SH-SY5Y (cell line): ENCODE data around the gene NUDT3.

Source experiments
- GATA2 ChIP-seq: IDR thresholded peaks from 2 replicates; pipeline ENCODE4 v1.6.1; 2011; ENCODE audit warnings: mild to moderate bottlenecking, low read depth, low read length
- GATA3 ChIP-seq: IDR thresholded peaks from 2 replicates; pipeline ENCODE4 v1.6.1; 2011; ENCODE audit warnings: low read depth, mild to moderate bottlenecking, low read length, moderate library complexity

Gene NUDT3

DNA sequence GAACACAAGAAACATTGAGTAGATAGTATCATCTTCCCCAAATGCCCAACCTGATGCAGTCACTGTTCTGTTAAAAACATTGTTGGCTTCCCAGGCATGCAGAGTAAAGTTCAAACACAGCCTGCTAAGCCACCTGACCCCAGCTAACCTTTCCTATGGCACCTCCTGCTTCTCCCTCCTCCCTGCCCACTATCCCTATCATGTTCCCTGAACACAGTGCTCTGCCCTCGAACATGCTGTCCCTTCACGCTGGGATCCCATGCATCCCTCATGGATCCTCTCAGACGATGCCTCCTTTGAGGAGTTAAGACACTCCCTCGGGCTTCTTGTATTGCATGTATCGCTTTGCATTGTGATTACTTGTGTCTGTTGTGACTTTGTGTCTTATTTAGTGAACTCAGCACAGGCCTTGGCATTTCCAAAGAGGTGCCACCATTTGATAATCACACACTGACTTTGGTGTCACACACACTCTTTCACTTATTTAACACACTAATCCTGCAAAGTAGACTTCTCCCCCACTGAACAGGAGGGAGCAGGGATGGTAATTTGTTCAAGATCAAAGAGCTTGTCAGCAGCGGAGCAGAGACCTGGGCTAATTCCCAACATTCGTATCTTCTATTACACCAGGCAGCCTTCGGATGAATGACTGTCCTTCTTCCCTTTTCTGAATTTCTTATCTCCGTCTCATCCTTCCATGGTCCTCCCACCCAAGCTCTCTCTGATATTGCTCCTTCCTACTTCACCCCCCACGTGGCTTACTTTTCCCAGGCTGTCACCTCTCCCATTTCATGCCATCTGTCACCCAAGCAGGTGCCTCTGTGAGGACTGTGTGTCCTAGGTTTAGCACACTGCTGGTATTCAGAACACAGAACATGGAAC, 115.3 kb downstream of the NUDT3 start:
- TF ChIP-seq GATA3 = no peak
- TF ChIP-seq GATA2 = no peak

- TF ChIP-seq GATA2 (no peak), GATA3 (no peak)
Measured at GRCh38 chr6:34276191-34276590, 116.3 kb downstream of the NUDT3 start.

GRCh38 chr6:34275128-34275804, 117.2 kb downstream of the NUDT3 start:
- TF ChIP-seq GATA3 (no peak), GATA2 (no peak)

DNA sequence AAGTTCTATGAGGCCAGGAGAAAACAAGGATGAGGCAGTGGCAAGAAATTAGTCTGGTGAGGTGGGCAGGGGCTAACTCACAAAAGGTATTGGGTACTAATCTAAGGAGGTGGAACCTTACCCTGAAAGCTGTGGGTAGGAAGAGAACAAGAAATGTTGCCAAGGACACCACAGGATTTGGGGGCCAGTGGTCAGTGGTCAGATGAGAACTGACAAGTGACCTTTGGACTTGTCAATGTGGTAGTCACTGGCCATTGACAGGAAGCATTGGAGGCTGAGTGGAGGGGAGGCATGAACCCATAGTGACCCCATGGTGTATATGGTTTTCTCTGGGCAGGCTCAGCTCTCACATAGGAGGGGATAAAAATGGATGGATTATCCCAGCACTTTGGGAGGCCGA, 118.3 kb downstream of the NUDT3 start:
- TF ChIP-seq GATA3 (no peak), GATA2 (no peak)

- TF ChIP-seq GATA2 (no peak), GATA3 (no peak)
Measured at GRCh38 chr6:34273242-34273805, 119.1 kb downstream of the NUDT3 start.

GRCh38 chr6:34272013-34272926, 120.2 kb downstream of the NUDT3 start:
- TF ChIP-seq GATA2 = no peak

- TF ChIP-seq GATA3 (no peak), GATA2 (no peak)
Measured at GRCh38 chr6:34267746-34268145, 124.7 kb downstream of the NUDT3 start.

GRCh38 chr6:34260576-34261267, 131.7 kb downstream of the NUDT3 start:
- TF ChIP-seq GATA3 (no peak), GATA2 (no peak)

GRCh38 chr6:34259529-34260069, 132.9 kb downstream of the NUDT3 start:
- no peak for TF ChIP-seq GATA2
- TF ChIP-seq GATA3 = no peak

DNA sequence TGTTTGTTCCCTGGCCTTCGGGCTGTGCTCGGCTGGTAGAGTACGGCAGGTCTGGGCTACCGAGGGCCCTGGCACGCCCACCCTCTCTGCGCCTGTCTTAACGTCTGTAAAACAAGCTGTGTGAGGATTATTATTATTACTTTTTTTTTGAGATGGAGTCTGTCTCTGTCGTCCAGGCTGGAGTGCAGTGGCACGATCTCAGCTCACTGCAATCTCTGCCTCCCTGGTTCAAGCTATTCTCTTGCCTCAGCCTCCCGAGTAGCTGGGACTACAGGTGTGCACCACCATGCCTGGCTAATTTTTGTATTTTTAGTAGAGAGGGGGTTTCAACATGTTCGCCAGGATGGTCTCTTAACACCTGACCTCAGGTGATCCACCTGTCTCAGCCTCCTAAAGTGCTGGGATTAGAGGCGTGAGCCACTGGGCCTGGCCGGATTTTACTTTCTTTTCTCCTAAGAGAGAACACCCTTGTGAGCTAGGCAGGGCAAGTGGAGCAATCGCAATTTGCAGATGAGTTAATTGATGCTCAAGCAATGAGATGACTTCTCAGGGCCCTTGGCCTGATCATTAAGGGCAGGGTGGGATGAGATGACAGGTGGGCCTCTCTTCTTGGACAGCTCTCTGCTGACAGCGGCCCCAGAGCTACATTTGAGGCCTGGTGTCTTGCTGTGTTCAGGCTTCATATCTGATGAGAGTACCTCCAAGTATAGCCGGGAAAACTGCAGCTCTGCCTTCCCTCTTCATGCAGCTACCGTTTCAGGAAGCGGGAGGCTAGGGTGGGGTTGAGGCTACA, 142.8 kb downstream of the NUDT3 start:
- TF ChIP-seq GATA3 (no peak), GATA2 (no peak)

GRCh38 chr6:34248727-34249468, 143.6 kb downstream of the NUDT3 start, which contains the start of gene SMIM29:
SMIM29 (minus strand) TSS chr6:34249006; CDS start chr6:34247791, 1,215 bp downstream.
- TF ChIP-seq GATA3 = no peak
- TF ChIP-seq GATA2 = no peak
